Small intestine (tissue), 7 donors: ENCODE data around the gene ZKSCAN3. TPM values are rescaled to one million over a fixed set of nuclear protein-coding genes. Genes with fewer than 3 reads are reported as not detected.

Experiments
- DNase-seq, 2 donors: peaks; one replicate each; pipeline versions ENCODE4 v3.0.0 to v3.0.0-alpha.2; 2013
- FAIRE-seq: peaks from 2 replicates; lab custom pipeline; 2012; peaks lifted over from hg19 to GRCh38; lab: Jason Lieb, UNC
- H3K27ac ChIP-seq, 3 donors: one replicate each; pipeline ENCODE4 v1.5.1; 2013; ENCODE audit warnings: low read length in 2 of 3, mild to moderate bottlenecking in 2 of 3, control low read depth in 1 of 3, inconsistent platforms in 1 of 3, low read depth in 1 of 3, moderate library complexity in 1 of 3
- H3K27me3 ChIP-seq, 3 donors: one replicate each; pipeline ENCODE4 v1.6.1; 2013; ENCODE audit warnings: low read length in 3 of 3, inconsistent platforms in 1 of 3; ENCODE audit not compliant: control insufficient read depth in 3 of 3, insufficient read depth in 3 of 3
- H3K36me3 ChIP-seq, 3 donors: one replicate each; pipeline ENCODE4 v1.6.1; 2013; ENCODE audit warnings: low read length in 3 of 3, inconsistent platforms in 1 of 3, low read depth in 1 of 3, mild to moderate bottlenecking in 1 of 3, moderate library complexity in 1 of 3; ENCODE audit not compliant: control insufficient read depth in 3 of 3, insufficient read depth in 2 of 3
- H3K4me1 ChIP-seq, 3 donors: one replicate each; pipeline ENCODE4 v1.6.1; 2013; ENCODE audit warnings: low read length in 2 of 3, inconsistent platforms in 1 of 3, low read depth in 1 of 3, mild to moderate bottlenecking in 1 of 3, moderate library complexity in 1 of 3; ENCODE audit not compliant: control insufficient read depth in 3 of 3, insufficient read depth in 2 of 3
- H3K4me3 ChIP-seq, 3 donors: one replicate each; pipeline ENCODE4 v1.5.1; 2013; ENCODE audit warnings: low read length in 3 of 3, control low read depth in 1 of 3, inconsistent platforms in 1 of 3, low read depth in 1 of 3, mild to moderate bottlenecking in 1 of 3, moderate library complexity in 1 of 3
- H3K9me3 ChIP-seq, 2 donors: one replicate each; pipeline ENCODE4 v1.6.1; 2013; ENCODE audit warnings: low read depth in 1 of 2, low read length in 1 of 2; ENCODE audit not compliant: control insufficient read depth in 2 of 2, insufficient read depth in 1 of 2
- WGBS, 3 donors: extraction: QIAGEN DNeasy Blood & Tissue Kit; methylation state at CpG; one replicate each; pipeline ENCODE4 v1.1.7; 2013; 5-methylcytosine and 5-hydroxymethylcytosine counted together
- polyA plus RNA-seq, 4 donors: library from polyadenylated mRNA; stranded (reverse) in 3 of 4; unstranded in 1 of 4; fragments of 200-250 nt in 3 of 4; fragments of 120-200 nt in 1 of 4; gene quantifications; one replicate each; pipeline versions ENCODE4 v1.2.1 to v1.2.3, GENCODE V29; 2013
- donor health status: healthy with polysubstance abuse.
- donor health status: control.
- donor health status: control.
- donor health status: Bipolar disorder and iron deficiency.
- donor health status: healthy.

The ZKSCAN3 gene
- polyA plus RNA-seq, 4 donors, result 1.1 to 5.3 (median 1.9) TPM

DNA sequence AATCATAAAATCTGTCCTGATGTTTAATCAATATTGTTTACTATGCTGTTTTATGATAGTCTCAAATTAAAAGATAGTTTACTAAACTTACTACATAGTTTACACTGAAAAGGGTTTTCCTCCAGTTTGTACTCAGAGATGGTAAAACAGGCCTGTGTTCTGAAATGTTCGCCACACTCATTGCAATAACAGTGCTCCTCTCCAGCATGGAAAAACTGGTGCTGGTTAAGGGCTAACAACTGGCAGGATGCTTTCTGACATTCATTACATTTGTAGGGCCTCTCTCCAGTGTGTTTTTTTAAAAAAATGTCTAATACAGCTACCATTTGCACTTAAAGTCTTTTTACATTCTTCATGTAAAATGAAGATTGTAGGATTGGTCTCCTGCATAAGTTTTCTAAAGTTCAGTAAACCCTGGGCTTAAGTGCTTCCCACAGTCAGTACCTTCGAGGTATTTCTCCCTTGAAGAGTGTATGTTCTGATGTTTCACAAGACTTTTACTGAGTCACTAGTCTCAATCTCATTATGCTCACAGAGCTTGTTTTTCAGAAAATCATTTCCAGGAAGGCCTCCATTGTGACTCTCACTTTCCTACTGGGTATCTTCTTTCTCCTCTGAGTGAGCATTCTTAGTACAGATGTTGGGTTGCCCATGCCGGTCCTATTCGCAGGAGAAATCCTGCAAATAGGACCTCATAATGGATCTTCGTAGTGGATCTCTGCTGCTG lies 58.5 kb downstream of the ZKSCAN3 start:
- H3K27me3 ChIP-seq, result peaks cover 0 to 12% (median 7%) of the 10 kb centered on the region in 3 donors
- 88 to 92% (median 90%) methylated on average over 5 of the region's 5 CpGs for WGBS, 3 donors
- DNase-seq (no peak), FAIRE-seq (no peak)
- no peaks in the 10 kb centered on the region for H3K4me1 ChIP-seq
- H3K4me3 ChIP-seq, result no peak overlapping the region
- H3K36me3 ChIP-seq, result no peaks in the 10 kb centered on the region
- peaks cover 0 to 4% of the 10 kb centered on the region in 2 donors for H3K9me3 ChIP-seq
- no peak overlapping the region for H3K27ac ChIP-seq

GRCh38 chr6:28410767-28411166 lies 61.0 kb downstream of the ZKSCAN3 start:
- no peak overlapping the region for H3K27ac ChIP-seq
- no peak for FAIRE-seq
- peaks cover 0 to 12% (median 8%) of the 10 kb centered on the region in 3 donors for H3K27me3 ChIP-seq
- 98 to 100% (median 99%) methylated on average over 2 of the region's 2 CpGs for WGBS, 3 donors
- H3K9me3 ChIP-seq, result peaks cover 0 to 6% of the 10 kb centered on the region in 2 donors
- no peak for DNase-seq
- no peaks in the 10 kb centered on the region for H3K4me1 ChIP-seq
- H3K36me3 ChIP-seq, result no peaks in the 10 kb centered on the region
- H3K4me3 ChIP-seq, result no peak overlapping the region

- no peak overlapping the region for H3K4me3 ChIP-seq
- no peaks in the 10 kb centered on the region for H3K36me3 ChIP-seq
- H3K27ac ChIP-seq, result no peak overlapping the region
- H3K4me1 ChIP-seq, result no peaks in the 10 kb centered on the region
- peaks cover 0 to 5% (median 4%) of the 10 kb centered on the region in 3 donors for H3K27me3 ChIP-seq
- DNase-seq (no peak), FAIRE-seq (no peak)
- peaks cover 0 to 6% of the 10 kb centered on the region in 2 donors for H3K9me3 ChIP-seq
Measured at GRCh38 chr6:28413681-28414080, 63.9 kb downstream of the ZKSCAN3 start.

Other genes starting within 250 kb of the ZKSCAN3 start
- 10 to 100 TPM in 2 of 4 donors, 1 to 10 TPM in 2; 8.6 to 15.4 (median 10.5) TPM for gene ZSCAN16, start 225.3 kb upstream of the ZKSCAN3 start, polyA plus RNA-seq
- 10 to 100 TPM in 1 of 4 donors, 1 to 10 TPM in 3; 1.1 to 20.1 (median 2.3) TPM for gene ZKSCAN8, start 208.1 kb upstream of the ZKSCAN3 start, polyA plus RNA-seq
- 10 to 100 TPM in 1 of 4 donors, 1 to 10 TPM in 3; 5.5 to 15.5 (median 6.8) TPM for gene ZSCAN9, start 124.7 kb upstream of the ZKSCAN3 start, polyA plus RNA-seq
- gene ZKSCAN4, start 97.7 kb upstream of the ZKSCAN3 start, polyA plus RNA-seq, result 1 to 10 TPM; 2.7 to 7.9 (median 3.8) TPM
- gene NKAPL, start 90.7 kb upstream of the ZKSCAN3 start, polyA plus RNA-seq, result 1 to 10 TPM in 1 of 4 donors, under 1 TPM in 3; 0.45 to 1.1 (median 0.86) TPM
- gene ZSCAN26, start 82.8 kb upstream of the ZKSCAN3 start, polyA plus RNA-seq, result 10 to 100 TPM in 1 of 4 donors, 1 to 10 TPM in 3; 4.7 to 21.1 (median 6.7) TPM
- 1 to 10 TPM in 3 of 4 donors, under 1 TPM in 1; 0.81 to 3.2 (median 1.2) TPM for gene PGBD1, start 68.4 kb upstream of the ZKSCAN3 start, polyA plus RNA-seq
- gene ZSCAN31, start 13.8 kb upstream of the ZKSCAN3 start, polyA plus RNA-seq, result 1 to 10 TPM; 1.3 to 5.1 (median 4.0) TPM
- gene ZSCAN12, start 49.8 kb downstream of the ZKSCAN3 start, polyA plus RNA-seq, result 1 to 10 TPM; 1.6 to 8.4 (median 2.0) TPM
- 1 to 10 TPM in 1 of 4 donors, under 1 TPM in 1, not detected in 2; 0.91 to 3.5 TPM for gene ZSCAN23, start 93.5 kb downstream of the ZKSCAN3 start, polyA plus RNA-seq
- not detected for gene GPX6, start 165.8 kb downstream of the ZKSCAN3 start, polyA plus RNA-seq
- not detected for gene GPX5, start 175.9 kb downstream of the ZKSCAN3 start, polyA plus RNA-seq